OCI-LY3 (cell line): ENCODE data around the gene AKR1C1.
"Not testable (repeated sequence)": the region's sequence is repeated elsewhere in the genome, so short reads cannot be mapped to it uniquely, and the experiment has no call there.

Source experiments
- H2AFZ ChIP-seq: fragments of 200-600, 300-600 bp; shearing (Covaris generic); 2 replicates; pipeline ENCODE4 v1.6.0; 2014; ENCODE audit warnings: antibody characterized with exemption, low read depth, low read length
- H3K27ac ChIP-seq: fragments of 200-600, 300-600 bp; sonication (generic); 2 replicates; pipeline ENCODE4 v1.5.1; 2014; ENCODE audit warnings: mild to moderate bottlenecking, low read length, moderate library complexity, mixed read lengths
- H3K27me3 ChIP-seq: fragments of 200-600, 300-600 bp; sonication (generic); 2 replicates; pipeline ENCODE4 v1.6.1; 2014; ENCODE audit warnings: low read depth, low read length, mixed read lengths
- H3K36me3 ChIP-seq: fragments of 200-600, 300-600 bp; sonication (generic); replicated peaks from 2 replicates; pipeline ENCODE3; 2014; ENCODE audit warnings: low read depth, low read length, mixed read lengths
- H3K4me1 ChIP-seq: fragments of 300-600, 200-600 bp; sonication (generic); 2 replicates; pipeline ENCODE4 v1.6.1; 2014; ENCODE audit warnings: low read length, mixed read lengths
- H3K4me2 ChIP-seq: fragments of 200-600, 300-600 bp; sonication (generic); 2 replicates; pipeline ENCODE4 v1.6.1; 2014; ENCODE audit warnings: low read length, mixed read lengths
- H3K4me3 ChIP-seq: fragments of 300-600, 200-600 bp; sonication (generic); 2 replicates; pipeline ENCODE4 v1.5.1; 2014; ENCODE audit warnings: antibody characterized with exemption, mild to moderate bottlenecking, low read length, moderate library complexity
- H3K79me2 ChIP-seq: fragments of 300-600, 200-600 bp; shearing (Covaris generic); 2 replicates; pipeline ENCODE4 v1.6.1; 2014; ENCODE audit warnings: mild to moderate bottlenecking, low read length, mixed read lengths
- H3K9ac ChIP-seq: fragments of 300-600, 200-600 bp; shearing (Covaris generic); 2 replicates; pipeline ENCODE4 v1.6.0; 2014; ENCODE audit warnings: mild to moderate bottlenecking, low read length, moderate library complexity
- H3K9me3 ChIP-seq: fragments of 200-600, 300-600 bp; shearing (Covaris generic); 2 replicates; pipeline ENCODE4 v1.6.1; 2014; ENCODE audit warnings: low read length, mixed read lengths; ENCODE audit not compliant: insufficient read depth
- H4K20me1 ChIP-seq: fragments of 200-600, 300-600 bp; sonication (generic); 2 replicates; pipeline ENCODE4 v1.6.1; 2016; ENCODE audit warnings: low read length, mixed read lengths; ENCODE audit not compliant: insufficient read depth
- CTCF ChIP-seq: fragments of 200-600, 300-600 bp; sonication (generic); IDR thresholded peaks from 2 replicates; pipeline ENCODE4 v1.5.1; 2014; ENCODE audit warnings: antibody characterized with exemption, low read length, low read depth
- EZH2phosphoT487 ChIP-seq: fragments of 200-600 bp; shearing (Covaris generic); IDR thresholded peaks from 2 replicates; pipeline ENCODE4 v1.6.1; 2018; ENCODE audit warnings: antibody characterized with exemption, mixed run types, low read depth

Gene AKR1C1

DNA sequence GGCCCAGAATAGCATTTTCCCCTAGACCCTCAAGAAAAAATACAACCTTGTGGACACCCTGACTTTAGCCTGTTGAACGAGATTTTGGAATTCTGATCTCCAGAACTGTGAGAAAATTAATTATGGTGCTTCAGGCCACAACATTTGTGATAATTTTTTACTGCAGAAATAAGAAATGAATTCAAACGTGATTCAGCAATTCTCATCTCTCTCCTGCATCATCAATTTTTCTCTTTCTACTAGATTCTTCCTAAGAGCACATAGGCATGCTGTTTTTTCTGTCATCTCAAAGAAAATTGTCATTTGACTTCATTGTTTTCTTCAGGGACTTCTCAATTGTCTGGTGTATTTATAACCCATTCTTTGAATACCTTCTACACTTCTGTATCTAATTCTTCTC is 49.4 kb downstream of the AKR1C1 start:
- no peaks in the 10 kb centered on the region for H3K9me3 ChIP-seq
- H3K4me3 ChIP-seq: no peak overlapping the region
- no peak overlapping the region for H3K27ac ChIP-seq
- no peak overlapping the region for H3K9ac ChIP-seq
- no peaks in the 10 kb centered on the region for H4K20me1 ChIP-seq
- H3K79me2 ChIP-seq: no peaks in the 10 kb centered on the region
- no peak overlapping the region for H2AFZ ChIP-seq
- H3K27me3 ChIP-seq: no peaks in the 10 kb centered on the region
- TF ChIP-seq CTCF (no peak), EZH2phosphoT487 (no peak)
- H3K4me2 ChIP-seq: no peak overlapping the region
- H3K36me3 ChIP-seq: no peaks in the 10 kb centered on the region
- H3K4me1 ChIP-seq: no peaks in the 10 kb centered on the region

- Histone ChIP-seq H2AFZ (no peak overlapping the region), H3K27me3 (no peaks in the 10 kb centered on the region), H3K9me3 (no peaks in the 10 kb centered on the region), H3K36me3 (no peaks in the 10 kb centered on the region), H3K4me3 (no peak overlapping the region), H3K27ac (no peak overlapping the region), H3K9ac (no peak overlapping the region), H3K79me2 (no peaks in the 10 kb centered on the region), H3K4me1 (no peaks in the 10 kb centered on the region), H3K4me2 (no peak overlapping the region), H4K20me1 (no peaks in the 10 kb centered on the region)
- TF ChIP-seq EZH2phosphoT487 (no peak), CTCF (no peak)
These were observed 50.2 kb downstream of the AKR1C1 start for GRCh38 chr10:5013385-5013784.

- not testable (repeated sequence) for H3K9ac ChIP-seq, H3K36me3 ChIP-seq, H3K27me3 ChIP-seq, H3K79me2 ChIP-seq, H3K4me1 ChIP-seq, H2AFZ ChIP-seq, H4K20me1 ChIP-seq, H3K27ac ChIP-seq, H3K4me2 ChIP-seq, H3K4me3 ChIP-seq, H3K9me3 ChIP-seq
These were observed 51.1 kb downstream of the AKR1C1 start for GRCh38 chr10:5014200-5014910.

DNA sequence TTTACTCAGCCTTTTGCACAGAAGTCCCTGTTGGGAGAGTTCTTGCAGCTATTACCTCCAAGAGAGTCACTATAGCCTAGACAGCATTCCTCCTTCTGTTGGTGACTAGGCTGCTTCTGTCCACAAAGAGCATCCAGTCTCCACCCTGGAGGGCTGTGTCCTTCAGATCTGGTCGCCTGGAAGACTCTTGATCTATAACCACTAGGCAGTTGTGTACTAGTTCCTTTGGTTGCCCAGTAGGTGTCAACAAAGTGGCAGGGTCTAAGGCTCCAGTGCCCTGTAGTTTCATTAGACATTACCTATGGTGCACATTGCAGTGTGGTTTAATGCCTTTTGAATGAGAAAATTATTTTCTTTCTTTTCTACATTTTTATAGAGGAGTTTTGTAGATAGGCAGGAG is 51.7 kb downstream of the AKR1C1 start:
- no peaks in the 10 kb centered on the region for H3K36me3 ChIP-seq

More for the DNA sequence above, 51.7 kb downstream of the AKR1C1 start:
- Histone ChIP-seq H3K9me3 (no peaks in the 10 kb centered on the region), H3K4me3 (no peak overlapping the region), H3K4me2 (no peak overlapping the region), H4K20me1 (no peaks in the 10 kb centered on the region), H3K79me2 (no peaks in the 10 kb centered on the region), H3K27ac (no peak overlapping the region), H3K27me3 (no peaks in the 10 kb centered on the region), H2AFZ (no peak overlapping the region), H3K4me1 (no peaks in the 10 kb centered on the region), H3K9ac (no peak overlapping the region)
- TF ChIP-seq CTCF: peak; percentile 23; the same call in 1 of the 2 replicates
- no peak for TF ChIP-seq EZH2phosphoT487
